Activated CD4-positive, alpha-beta T cell treated with anti-CD3 and anti-CD28 coated beads for 4 hours (primary cell): Measurements from ENCODE around the gene NLRP6.
"Not testable (repeated sequence)": the region's sequence is repeated elsewhere in the genome, so short reads cannot be mapped to it uniquely, and the experiment has no call there.

Experiments used
- DNase-seq, 2 donors: peaks; one replicate each; pipeline ENCODE4 v3.0.0-alpha.2; 2020

Gene NLRP6

DNA sequence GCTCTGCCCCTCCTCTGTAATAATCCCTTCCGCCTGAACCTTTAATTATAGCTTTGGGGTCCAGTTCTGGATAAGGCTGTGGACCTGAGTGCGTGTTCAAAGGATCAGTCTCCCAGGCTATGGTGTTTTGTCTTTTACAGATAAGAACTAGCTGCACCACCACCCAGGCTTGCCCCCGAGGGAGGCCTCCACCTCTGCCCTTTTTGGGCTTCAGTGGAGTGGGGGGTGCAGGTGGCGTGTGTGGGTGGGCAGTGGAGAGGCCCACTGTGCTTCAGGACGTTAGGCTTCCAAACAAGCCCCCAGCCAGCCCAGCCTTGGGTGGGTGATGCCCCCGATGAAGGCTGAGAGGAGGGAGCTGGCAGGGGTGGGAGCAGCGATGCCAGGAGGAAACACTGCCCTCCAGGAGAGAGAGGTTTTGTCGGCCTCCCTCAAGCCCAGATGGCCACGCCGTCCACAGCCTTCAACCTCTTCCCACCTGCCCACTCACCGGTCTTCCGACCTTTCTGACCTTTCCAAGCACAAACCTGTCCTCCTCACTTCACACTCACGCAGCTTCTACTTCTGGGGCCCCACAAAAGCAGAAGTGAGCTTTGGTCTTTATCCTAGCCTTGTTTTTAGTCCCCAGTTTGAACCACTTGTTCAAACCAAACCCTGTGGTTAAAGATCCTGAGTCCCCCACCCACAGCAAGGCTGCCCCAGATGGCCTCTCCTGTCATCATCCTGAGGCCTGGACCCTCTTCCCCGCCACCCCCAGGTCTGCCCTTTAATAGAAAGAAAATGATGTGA is 21.1 kb upstream of the NLRP6 start:
- DNase-seq = no peak

DNA sequence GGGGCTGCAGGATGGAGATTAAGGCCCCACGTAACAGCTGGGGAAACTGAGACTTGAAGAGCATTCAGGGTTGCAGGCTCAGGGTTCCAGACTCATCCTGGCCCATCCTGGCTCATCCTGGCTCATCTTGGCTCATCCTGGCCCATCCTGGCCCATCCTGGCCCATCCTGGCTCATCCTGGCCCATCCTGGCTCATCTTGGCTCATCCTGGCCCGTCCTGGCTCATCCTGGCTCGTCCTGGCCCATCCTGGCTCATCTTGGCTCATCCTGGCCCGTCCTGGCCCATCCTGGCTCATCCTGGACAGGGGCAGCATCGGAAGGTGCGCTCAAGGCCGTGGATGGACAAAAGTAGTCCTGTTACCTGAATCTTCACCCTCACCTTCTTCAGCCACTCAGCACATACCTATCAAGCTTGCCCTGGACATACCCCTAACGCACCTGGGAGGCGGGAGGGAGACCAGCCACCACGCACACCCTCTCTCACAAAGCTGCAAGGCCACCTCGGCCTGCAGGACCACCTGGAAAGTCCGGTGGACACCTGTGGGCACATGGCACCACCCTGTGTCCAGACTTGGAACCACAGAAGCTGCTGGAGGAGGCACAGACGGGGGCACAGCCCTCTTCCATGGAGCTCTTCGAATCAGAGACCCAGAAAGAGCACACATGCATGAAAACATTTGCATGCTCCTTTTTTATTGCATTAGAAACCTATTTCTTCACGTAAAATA is 20.3 kb upstream of the NLRP6 start:
- no peak for DNase-seq

DNA sequence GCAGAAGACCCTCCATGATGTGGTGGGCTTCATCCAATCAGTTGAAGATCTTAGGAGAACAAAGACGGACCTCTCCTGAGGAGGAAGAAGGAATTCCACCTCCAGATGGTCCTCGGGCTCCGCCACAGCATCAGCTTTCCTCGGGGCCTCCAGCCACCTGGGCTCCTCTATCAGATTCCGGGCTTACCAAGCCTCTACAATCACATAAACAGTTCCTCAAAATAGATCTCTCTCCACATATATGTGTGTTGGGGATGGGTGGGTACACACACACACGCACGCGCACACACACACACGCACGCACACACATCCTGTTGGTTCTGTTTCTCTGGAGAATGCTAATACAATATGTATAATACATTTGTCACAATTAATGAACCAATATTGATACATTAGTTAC is 18.8 kb upstream of the NLRP6 start:
- no peak for DNase-seq

DNA sequence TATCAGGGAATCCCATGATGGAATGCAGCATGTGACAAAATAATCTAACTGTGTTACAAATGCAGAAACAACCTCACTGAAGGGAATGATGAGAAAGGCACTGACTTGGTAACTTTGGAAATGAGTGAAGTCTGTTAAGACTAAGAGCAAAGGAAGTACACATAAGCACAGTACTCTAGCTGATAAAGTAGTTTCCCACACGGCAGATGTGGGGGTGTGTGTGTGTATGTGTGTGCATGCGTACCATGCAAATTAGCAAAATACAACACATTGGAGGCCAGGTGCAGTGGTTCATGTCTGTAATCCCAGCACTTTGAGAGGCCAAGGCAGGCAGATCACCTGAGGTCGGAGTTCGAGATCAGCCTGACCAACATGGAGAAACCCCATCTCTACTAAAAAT is 16.6 kb upstream of the NLRP6 start:
- no peak for DNase-seq

DNA sequence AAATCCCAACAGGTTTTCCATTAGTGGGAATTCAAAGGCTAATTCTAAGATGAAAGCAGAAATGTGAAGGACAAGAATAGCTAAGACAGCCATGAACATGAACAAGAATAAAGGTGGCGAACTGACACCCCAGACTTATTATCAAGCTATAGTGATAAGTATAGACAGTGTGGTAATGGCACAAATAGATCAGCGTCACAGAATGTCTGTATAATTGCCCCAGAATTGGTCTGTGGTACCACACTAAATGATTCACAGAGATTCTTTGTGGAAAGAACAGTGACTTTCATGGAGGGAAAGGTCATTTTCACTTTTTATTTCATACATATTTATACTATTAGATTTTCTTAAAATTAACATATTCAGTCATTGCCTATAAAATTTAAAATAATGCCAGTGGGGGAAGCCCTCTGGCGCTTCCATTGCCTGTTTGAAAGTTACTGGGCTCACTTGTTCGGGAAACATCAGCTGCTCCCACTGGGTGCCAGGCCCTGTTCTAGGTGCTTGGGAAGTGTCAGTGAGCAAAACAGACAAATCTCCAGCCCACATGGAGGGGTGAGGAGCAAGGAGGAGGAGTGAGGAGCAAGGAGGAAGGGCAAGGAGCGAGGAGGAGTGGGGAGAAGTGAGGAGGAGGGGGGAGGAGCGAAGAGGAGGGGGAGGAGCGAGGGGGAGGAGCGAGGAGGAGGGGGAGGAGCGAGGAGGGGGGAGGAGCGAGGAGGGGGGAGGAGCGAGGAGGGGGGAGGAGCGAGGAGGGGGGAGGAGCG is 11.3 kb upstream of the NLRP6 start:
- DNase-seq = peak; percentile 24 to 45

DNA sequence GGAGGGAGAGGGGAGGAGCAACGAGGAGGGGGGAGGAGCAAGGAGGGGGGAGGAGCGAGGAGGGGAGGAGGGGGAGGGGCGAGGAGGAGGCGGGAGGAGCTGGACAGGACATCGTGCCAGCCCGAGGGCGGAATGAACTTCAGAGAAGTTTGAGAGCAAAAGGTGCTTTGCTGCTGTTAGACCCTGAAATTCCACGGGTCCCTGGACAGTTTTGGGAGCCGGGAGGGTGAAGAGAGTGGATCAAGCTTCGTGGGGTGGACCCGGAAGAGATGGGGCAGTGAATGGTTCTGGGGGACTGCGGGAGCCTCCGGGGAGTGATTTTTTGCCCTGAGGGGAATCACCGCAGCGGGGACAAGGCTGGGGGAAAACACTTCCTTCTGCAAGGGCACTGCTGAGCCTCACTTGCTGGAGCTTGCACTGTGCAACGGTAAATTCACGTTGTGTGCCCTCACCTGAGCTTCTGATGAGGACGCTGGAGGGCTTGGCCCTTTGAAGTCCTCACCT is 10.7 kb upstream of the NLRP6 start:
- peak; percentile 38 to 53 for DNase-seq

DNA sequence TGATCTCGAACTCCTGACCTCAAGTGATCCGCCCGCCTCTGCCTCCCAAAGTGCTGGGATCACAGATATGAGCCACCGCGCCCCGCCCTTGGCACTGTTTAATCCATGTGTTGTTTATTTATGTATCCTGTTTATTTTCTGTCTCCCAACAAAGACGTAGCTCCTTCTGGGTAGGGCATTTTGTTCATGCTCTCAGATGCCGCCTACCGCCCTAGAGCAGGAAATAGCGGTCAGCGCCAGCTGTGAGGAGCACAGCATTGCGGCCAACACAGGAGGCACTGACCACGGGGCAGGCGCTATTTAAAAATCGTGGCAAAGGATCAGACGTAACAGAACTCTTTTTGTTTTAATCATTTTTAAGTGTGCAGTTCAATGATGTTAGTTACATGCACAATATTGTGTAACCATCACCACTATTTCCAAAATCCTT is 9.5 kb upstream of the NLRP6 start:
- DNase-seq = not testable (repeated sequence)

DNA sequence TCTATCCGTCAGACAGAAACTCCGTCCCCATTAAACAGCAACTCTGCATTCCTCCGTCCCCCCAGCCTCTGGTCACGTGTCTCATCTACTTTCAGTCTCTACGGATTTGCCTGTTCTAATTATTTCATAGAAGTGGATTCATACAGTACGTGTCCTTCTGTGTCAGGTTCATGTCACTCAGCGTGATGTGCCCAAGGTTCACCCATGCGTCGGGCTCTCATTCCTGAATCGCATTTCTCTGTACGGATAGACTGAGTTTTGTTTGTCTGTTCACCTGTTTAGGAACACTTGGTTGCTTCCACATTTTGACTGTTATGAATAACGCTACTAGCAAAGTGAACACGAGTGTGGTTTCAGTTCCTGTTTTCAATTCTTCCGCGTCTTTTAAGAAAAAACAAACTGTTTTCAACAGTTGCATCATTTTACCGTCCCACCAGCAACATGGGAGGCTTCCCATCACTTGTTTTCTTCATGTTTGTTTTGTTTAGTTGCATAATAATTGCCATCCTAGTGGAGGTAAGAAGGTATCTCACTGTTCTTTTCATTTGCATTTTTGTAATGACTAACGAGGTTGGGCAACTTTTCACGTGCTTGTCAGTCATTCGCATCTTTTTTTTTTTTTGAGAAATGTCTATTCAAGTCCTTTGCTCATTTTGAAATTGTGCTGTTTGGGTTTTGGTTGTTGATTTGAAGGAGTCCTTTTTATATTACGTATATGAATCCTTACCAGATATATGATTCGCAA is 8.9 kb upstream of the NLRP6 start:
- DNase-seq = no peak

DNA sequence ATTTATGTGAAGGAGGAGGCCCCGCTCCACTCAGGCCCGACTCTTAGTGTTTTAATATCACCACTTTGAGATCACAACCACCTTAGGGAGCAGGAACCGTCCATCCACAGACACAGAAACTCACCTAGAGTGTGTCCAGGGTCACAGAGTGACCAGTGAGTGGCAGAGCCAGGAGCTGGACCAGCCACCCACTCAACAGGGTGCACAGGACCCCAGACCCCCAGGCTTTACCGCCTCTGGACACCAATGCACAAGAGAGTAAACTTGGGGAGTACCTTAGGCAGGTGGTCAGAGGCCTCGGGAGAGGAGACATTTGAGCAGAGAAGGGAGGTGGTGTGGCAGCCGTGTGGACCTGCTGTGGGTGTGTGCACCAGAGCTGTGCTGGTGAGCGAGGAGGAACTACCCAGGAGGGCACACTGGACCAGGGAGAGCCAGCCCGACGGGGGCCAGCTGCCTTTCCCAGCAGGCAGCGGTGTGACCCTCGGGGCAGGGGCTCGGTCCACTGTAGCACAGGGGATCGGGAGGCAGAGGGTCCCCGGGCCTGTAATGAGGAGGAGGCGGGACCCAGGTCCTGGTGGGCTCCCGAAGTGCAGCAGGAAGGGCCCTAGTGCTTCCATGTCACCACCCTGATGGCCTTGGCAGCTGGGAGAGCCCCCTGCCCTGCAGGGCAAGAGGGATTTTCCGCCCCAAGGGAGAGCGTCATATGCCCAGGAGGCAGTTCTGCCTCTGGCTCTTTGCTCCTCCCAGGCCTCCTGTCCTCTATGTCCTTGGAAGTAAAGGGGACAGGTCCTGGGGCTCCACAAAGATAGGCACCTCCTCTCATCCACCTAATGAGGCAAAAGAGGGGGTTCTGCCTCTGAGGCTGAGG is 7.5 kb upstream of the NLRP6 start:
- DNase-seq = no peak

DNA sequence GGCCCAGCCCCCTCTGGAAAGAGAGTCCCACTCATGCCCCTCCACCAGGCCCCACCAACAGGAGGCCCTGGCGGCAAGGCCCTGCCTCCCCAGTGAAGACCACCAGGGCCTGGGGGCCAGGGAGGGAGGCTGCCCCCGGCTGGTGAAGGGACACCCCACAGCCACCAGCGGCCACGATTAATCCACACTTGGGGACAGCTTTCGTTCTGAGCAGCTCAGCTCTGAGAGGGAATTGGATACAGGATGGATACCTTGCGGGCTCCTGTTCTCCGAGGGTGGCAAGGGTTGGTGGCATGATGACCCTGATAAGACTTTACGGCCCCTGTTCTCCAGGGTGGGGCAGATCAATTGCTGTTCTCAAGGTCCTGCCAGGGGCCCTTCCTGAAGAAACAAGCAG is 6.9 kb upstream of the NLRP6 start:
- DNase-seq = no peak

DNA sequence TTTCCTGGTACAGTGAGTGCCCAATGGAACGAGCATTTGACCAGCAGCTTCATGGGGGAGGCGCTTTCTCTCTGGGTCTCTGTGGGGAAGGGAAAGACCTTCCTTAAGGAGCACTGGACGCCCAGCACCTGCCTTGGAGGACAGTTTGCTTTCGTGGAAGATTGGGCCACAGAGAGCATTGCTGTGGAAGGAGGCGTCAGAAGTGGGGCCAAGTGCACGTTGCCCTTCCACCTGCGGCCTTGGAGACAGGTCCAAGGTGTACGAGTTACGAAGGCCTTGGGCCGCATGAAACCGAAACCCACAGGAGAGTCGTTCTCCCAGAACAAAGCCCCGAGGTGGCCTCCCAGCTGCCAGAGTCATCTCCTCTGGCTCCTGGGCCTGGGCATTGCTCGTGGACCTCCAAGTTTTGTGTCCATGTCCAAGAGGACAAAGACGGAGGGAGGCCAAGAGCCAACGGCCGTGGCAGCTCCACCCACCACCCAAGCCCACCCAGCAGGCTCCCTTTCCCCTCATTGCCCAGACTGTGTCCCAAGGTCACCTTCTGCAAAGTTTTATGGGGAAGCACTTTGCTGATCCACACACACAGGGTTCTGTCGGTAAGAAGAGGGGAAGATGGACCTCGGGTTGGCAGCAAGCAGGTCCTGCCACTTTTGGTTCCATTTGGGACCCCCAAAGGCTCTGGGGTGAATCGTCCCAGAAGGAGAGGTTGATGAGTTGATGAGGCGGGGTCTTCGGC is 5.8 kb upstream of the NLRP6 start:
- no peak for DNase-seq

DNA sequence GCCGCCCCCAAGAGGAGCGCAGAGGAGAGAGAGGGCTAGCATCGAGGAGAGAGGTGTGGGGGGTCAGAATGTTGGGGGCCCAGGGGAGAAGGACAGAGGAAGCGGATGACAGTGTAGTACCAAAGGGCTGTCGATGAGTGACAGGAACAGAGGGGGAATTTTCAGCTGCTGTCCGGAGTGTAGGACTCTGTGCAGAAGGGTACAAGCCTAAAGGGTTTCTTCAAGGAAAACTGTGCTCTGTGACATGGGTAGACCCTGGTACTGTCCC is 5.3 kb upstream of the NLRP6 start:
- no peak for DNase-seq

DNA sequence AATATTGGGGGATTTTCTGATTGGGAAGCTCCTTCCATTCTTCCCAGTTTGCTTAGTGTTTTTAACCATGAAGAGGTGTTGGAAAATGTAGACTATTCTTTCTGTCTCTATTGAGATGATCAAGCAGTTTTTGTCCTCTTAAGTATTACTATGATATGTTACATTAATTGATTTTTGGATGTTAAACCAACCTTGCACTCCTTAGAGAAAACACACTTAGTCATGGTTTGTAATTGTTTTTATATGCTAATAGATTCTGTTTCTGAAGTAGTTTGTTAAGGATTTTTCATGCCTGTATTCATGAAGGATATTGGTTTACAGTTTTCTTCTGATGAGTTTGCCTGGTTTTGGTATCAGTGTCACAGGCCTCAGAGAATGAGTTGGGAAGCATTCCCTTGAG is 2.0 kb upstream of the NLRP6 start:
- DNase-seq = no peak

DNA sequence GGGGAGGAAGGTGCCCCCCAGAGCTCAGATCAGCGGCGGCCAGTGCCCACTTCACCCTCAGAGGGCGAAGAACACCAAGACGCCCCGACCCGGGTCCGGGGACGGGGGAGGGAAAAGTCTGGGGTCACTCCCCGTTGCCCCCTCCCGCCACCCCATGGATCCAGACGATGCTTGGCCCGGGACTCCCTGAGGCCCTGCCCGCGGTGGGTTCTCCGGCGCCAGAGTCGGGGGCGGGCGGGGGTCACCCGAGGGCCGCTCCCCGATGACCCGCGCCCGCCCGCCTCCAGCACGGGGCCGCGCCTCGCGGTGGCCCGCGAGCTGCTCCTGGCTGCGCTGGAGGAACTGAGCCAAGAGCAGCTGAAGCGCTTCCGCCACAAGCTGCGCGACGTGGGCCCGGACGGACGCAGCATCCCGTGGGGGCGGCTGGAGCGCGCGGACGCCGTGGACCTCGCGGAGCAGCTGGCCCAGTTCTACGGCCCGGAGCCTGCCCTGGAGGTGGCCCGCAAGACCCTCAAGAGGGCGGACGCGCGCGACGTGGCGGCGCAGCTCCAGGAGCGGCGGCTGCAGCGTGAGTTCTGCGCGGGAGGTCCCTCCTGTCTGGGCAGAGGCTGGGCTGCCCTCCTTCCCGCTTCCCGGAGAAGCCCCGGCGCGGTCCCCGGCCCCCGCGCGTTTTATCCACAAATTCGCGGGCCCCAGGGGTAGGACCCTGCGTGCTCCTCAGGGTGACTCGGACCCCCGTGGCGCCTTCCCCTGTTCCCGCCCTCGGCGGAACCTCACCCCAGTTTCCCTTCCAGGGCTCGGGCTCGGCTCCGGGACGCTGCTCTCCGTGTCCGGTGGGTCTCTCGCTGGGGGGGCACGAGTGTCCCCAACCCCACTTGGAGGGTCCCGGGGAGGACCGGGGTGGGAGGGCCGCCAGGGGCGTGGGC is 1.1 kb downstream of the NLRP6 start:
- DNase-seq = no peak

DNA sequence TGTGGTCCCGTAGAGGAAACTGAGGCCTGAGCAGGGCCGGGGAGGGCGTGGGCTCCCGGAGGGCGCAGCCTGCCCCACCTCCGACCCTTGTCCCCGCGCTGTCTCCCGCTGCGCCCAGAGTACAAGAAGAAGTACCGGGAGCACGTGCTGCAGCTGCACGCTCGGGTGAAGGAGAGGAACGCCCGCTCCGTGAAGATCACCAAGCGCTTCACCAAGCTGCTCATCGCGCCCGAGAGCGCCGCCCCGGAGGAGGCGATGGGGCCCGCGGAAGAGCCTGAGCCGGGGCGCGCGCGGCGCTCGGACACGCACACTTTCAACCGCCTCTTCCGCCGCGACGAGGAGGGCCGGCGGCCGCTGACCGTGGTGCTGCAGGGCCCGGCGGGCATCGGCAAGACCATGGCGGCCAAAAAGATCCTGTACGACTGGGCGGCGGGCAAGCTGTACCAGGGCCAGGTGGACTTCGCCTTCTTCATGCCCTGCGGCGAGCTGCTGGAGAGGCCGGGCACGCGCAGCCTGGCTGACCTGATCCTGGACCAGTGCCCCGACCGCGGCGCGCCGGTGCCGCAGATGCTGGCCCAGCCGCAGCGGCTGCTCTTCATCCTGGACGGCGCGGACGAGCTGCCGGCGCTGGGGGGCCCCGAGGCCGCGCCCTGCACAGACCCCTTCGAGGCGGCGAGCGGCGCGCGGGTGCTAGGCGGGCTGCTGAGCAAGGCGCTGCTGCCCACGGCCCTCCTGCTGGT is 1.9 kb downstream of the NLRP6 start:
- peak; percentile 50 to 52 for DNase-seq

DNA sequence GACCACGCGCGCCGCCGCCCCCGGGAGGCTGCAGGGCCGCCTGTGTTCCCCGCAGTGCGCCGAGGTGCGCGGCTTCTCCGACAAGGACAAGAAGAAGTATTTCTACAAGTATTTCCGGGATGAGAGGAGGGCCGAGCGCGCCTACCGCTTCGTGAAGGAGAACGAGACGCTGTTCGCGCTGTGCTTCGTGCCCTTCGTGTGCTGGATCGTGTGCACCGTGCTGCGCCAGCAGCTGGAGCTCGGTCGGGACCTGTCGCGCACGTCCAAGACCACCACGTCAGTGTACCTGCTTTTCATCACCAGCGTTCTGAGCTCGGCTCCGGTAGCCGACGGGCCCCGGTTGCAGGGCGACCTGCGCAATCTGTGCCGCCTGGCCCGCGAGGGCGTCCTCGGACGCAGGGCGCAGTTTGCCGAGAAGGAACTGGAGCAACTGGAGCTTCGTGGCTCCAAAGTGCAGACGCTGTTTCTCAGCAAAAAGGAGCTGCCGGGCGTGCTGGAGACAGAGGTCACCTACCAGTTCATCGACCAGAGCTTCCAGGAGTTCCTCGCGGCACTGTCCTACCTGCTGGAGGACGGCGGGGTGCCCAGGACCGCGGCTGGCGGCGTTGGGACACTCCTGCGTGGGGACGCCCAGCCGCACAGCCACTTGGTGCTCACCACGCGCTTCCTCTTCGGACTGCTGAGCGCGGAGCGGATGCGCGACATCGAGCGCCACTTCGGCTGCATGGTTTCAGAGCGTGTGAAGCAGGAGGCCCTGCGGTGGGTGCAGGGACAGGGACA is 2.7 kb downstream of the NLRP6 start:
- no peak for DNase-seq

DNA sequence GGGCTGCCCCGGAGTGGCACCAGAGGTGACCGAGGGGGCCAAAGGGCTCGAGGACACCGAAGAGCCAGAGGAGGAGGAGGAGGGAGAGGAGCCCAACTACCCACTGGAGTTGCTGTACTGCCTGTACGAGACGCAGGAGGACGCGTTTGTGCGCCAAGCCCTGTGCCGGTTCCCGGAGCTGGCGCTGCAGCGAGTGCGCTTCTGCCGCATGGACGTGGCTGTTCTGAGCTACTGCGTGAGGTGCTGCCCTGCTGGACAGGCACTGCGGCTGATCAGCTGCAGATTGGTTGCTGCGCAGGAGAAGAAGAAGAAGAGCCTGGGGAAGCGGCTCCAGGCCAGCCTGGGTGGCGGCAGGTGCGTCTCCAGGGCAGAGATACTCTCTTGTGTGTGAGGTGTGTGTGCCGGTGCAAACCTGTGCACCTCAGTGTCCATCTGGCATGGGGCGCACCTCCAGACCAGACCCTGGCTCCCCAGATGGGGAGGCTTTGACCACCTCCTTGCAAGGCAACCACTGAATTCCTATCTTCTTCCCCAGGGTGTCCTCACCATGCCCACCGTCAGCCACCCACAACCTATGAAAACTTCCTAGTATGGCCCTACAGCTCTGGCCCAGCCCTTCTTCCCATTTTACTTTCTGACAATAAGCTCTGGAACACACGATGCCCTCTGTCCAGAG is 3.4 kb downstream of the NLRP6 start:
- no peak for DNase-seq

DNA sequence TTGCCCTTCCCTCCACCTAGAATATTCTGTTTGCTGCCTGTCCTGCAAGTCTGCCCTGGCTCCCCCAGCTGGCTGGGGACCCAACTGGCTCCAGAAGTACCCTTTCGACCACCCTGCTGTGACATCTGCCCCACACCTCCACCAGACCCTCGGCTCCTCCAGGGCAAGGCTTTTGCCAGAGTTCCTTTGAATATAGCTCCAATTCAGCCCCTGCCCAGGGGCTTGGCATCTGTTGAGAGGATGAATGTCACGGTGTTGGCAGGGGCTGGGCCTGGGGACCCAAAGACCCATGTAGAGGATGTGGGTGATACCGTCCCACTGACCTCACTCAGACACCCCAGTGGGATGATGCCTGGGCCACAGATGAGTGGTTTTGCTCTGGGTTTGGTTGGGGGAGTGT is 4.0 kb downstream of the NLRP6 start:
- no peak for DNase-seq
